OCI-LY7 (cell line): Measurements from ENCODE around the gene GFRA4. TPM values are rescaled to one million over a fixed set of nuclear protein-coding genes. Genes with fewer than 3 reads are reported as not detected.

Experiments
- BruUV-seq: library from RNA; stranded (reverse); fragments of 400-500 nt; replicated peaks from 2 replicates; lab custom pipeline; 2021; lab: Mats Ljungman, UMichigan
- CTCF ChIA-PET: fragments of 300-600 bp; sonication (Branson Sonifier 250); formaldehyde crosslinking; loops from one replicate; lab custom pipeline; 2022; ENCODE audit warnings: antibody characterized with exemption; ENCODE audit not compliant: unreplicated experiment; lab: Charles Lee
- POLR2A ChIA-PET: fragments of 300-600 bp; sonication (Branson Sonifier 250); formaldehyde crosslinking; loops from one replicate; lab custom pipeline; 2022; ENCODE audit warnings: antibody characterized with exemption; lab: Charles Lee
- DNase-seq: peaks from one replicate; pipeline ENCODE4 v3.0.0-alpha.2; 2015; ENCODE audit warnings: low spot score
- H2AFZ ChIP-seq: fragments of 200-600 bp; sonication (generic), shearing (Covaris generic); 2 replicates; pipeline ENCODE4 v1.6.1; 2014; ENCODE audit warnings: mild to moderate bottlenecking, antibody characterized with exemption, low read length, moderate library complexity
- H3K27ac ChIP-seq: fragments of 200-600 bp; sonication (generic); 2 replicates; pipeline ENCODE4 v1.5.1; 2014; ENCODE audit warnings: mixed run types, low read depth, mild to moderate bottlenecking, moderate library complexity, low read length, inconsistent platforms; ENCODE audit not compliant: poor library complexity, severe bottlenecking
- H3K36me3 ChIP-seq: fragments of 200-600 bp; sonication (generic); 2 replicates; pipeline ENCODE4 v1.6.1; 2014; ENCODE audit warnings: mild to moderate bottlenecking, antibody characterized with exemption, low read length, moderate library complexity, mixed read lengths; ENCODE audit not compliant: insufficient read depth
- H3K4me1 ChIP-seq: fragments of 200-600 bp; sonication (generic); 2 replicates; pipeline ENCODE4 v1.5.1; 2014; ENCODE audit warnings: mild to moderate bottlenecking, low read length; ENCODE audit not compliant: insufficient read depth, poor library complexity, severe bottlenecking
- H3K4me2 ChIP-seq: fragments of 200-600 bp; sonication (generic); 2 replicates; pipeline ENCODE4 v1.6.1; 2014; ENCODE audit warnings: mild to moderate bottlenecking, low read length
- H3K4me3 ChIP-seq: fragments of 200-600 bp; sonication (generic); 2 replicates; pipeline ENCODE4 v1.5.1; 2014; ENCODE audit warnings: mild to moderate bottlenecking, low read depth, low read length; ENCODE audit not compliant: poor library complexity, severe bottlenecking
- H3K79me2 ChIP-seq: fragments of 200-600 bp; sonication (generic); 2 replicates; pipeline ENCODE4 v1.6.1; 2016; ENCODE audit warnings: low read depth, mild to moderate bottlenecking, low read length, moderate library complexity, mixed read lengths; ENCODE audit not compliant: insufficient read depth
- H3K9me2 ChIP-seq: fragments of 200-600 bp; sonication (generic); 2 replicates; pipeline ENCODE4 v1.6.1; 2016; ENCODE audit warnings: mild to moderate bottlenecking, low read length, mixed read lengths; ENCODE audit not compliant: insufficient read depth
- H3K9me3 ChIP-seq: fragments of 200-600 bp; sonication (generic); 2 replicates; pipeline ENCODE4 v1.6.1; 2014; ENCODE audit warnings: mild to moderate bottlenecking, mixed run types, low read length, mixed read lengths
- H4K20me1 ChIP-seq: fragments of 200-600 bp; sonication (generic); 2 replicates; pipeline ENCODE4 v1.6.1; 2014; ENCODE audit warnings: mild to moderate bottlenecking, antibody characterized with exemption, low read length, moderate library complexity, mixed read lengths; ENCODE audit not compliant: insufficient read depth
- CTCF ChIP-seq: fragments of 200-600 bp; sonication (generic); conservative IDR thresholded peaks from 2 replicates; pipeline ENCODE4 v1.5.1; 2014; ENCODE audit warnings: mild to moderate bottlenecking, antibody characterized with exemption, low read length, moderate library complexity, mixed read lengths
- EZH2phosphoT487 ChIP-seq: fragments of 200-600 bp; sonication (generic); IDR thresholded peaks from 2 replicates; pipeline ENCODE4 v1.6.1; 2018; ENCODE audit warnings: low read depth, borderline replicate concordance, mild to moderate bottlenecking, mixed run types, antibody characterized with exemption, low read length, moderate library complexity, mixed read lengths
- intact Hi-C: fragments of 100-400 bp; cut with micrococcal nuclease; formaldehyde crosslinking; loops from one replicate; pipeline ENCODE4 v1.10.0; 2022; ENCODE audit not compliant: unreplicated experiment
- total RNA-seq, 2 experiments: library from RNA; depleted of rRNA in 1 of 2; stranded (reverse); fragments of >200 nt in 1 of 2; shearing (Covaris generic) in 1 of 2; gene quantifications; 2 replicates each; pipeline ENCODE4 v1.2.3, GENCODE V29; 2014 to 2022

The GFRA4 gene
- total RNA-seq, 2 experiments from 2014 or later, result not detected

- no peak for DNase-seq
- CTCF ChIA-PET, result interaction anchor here (0.6 kb wide), 1 partner anchor 967 kb away, joined by 3 read pairs; no protein-coding TSS in a partner anchor
- no peak overlapping the region for H3K4me3 ChIP-seq
- H3K9me2 ChIP-seq, result no peaks in the 10 kb centered on the region
- POLR2A ChIA-PET, result interaction anchor here (0.8 kb wide), 1 partner anchor 17 kb away, joined by 3 read pairs; no protein-coding TSS in a partner anchor
- no peaks in the 10 kb centered on the region for H3K9me3 ChIP-seq
- no peaks in the 10 kb centered on the region for H4K20me1 ChIP-seq
- no peaks in the 10 kb centered on the region for H3K4me1 ChIP-seq
- no peak for TF ChIP-seq CTCF
- no peak for TF ChIP-seq EZH2phosphoT487
- no peaks in the 10 kb centered on the region for H3K36me3 ChIP-seq
- no peak overlapping the region for H2AFZ ChIP-seq
- H3K27ac ChIP-seq, result no peak overlapping the region
- BruUV-seq, result no TSS peak
- no peaks in the 10 kb centered on the region for H3K79me2 ChIP-seq
- intact Hi-C loops, result no loop called here
- no peak overlapping the region for H3K4me2 ChIP-seq
Observed at GRCh38 chr20:3629893-3630292, 33.3 kb downstream of the GFRA4 start.

- no peaks in the 10 kb centered on the region for H3K9me2 ChIP-seq
- ChIA-PET CTCF (no interaction called here), POLR2A (no interaction called here)
- no peaks in the 10 kb centered on the region for H3K79me2 ChIP-seq
- BruUV-seq, result no TSS peak
- no peaks in the 10 kb centered on the region for H4K20me1 ChIP-seq
- H3K9me3 ChIP-seq, result no peaks in the 10 kb centered on the region
- no peak overlapping the region for H3K4me2 ChIP-seq
- H3K27ac ChIP-seq, result no peak overlapping the region
- intact Hi-C loops, result no loop called here
- DNase-seq, result no peak
- no peaks in the 10 kb centered on the region for H3K36me3 ChIP-seq
- no peak overlapping the region for H3K4me3 ChIP-seq
- no peaks in the 10 kb centered on the region for H3K4me1 ChIP-seq
- H2AFZ ChIP-seq, result no peak overlapping the region
- TF ChIP-seq EZH2phosphoT487 (no peak), CTCF (no peak)
Observed at GRCh38 chr20:3628502-3629314, 34.5 kb downstream of the GFRA4 start.

- no peak overlapping the region for H3K4me2 ChIP-seq
- no peaks in the 10 kb centered on the region for H3K36me3 ChIP-seq
- DNase-seq, result no peak
- no peak for TF ChIP-seq EZH2phosphoT487
- TF ChIP-seq CTCF, result no peak
- intact Hi-C loops, result no loop called here
- BruUV-seq, result no TSS peak
- no peak overlapping the region for H3K4me3 ChIP-seq
- no peaks in the 10 kb centered on the region for H3K9me3 ChIP-seq
- no peaks in the 10 kb centered on the region for H4K20me1 ChIP-seq
- no peaks in the 10 kb centered on the region for H3K4me1 ChIP-seq
- ChIA-PET CTCF (no interaction called here), POLR2A (no interaction called here)
- no peak overlapping the region for H3K27ac ChIP-seq
- H3K9me2 ChIP-seq, result no peaks in the 10 kb centered on the region
- H2AFZ ChIP-seq, result no peak overlapping the region
- H3K79me2 ChIP-seq, result no peaks in the 10 kb centered on the region
Observed at GRCh38 chr20:3627476-3627875, 35.7 kb downstream of the GFRA4 start.
